ENCODE data around the gene CREB3L2. TPM values are rescaled to one million over a fixed set of nuclear protein-coding genes. Genes with fewer than 3 reads are reported as not detected.

Gene CREB3L2
- total RNA-seq, 1 experiment from 2014 or later = 60.6 TPM

DNA sequence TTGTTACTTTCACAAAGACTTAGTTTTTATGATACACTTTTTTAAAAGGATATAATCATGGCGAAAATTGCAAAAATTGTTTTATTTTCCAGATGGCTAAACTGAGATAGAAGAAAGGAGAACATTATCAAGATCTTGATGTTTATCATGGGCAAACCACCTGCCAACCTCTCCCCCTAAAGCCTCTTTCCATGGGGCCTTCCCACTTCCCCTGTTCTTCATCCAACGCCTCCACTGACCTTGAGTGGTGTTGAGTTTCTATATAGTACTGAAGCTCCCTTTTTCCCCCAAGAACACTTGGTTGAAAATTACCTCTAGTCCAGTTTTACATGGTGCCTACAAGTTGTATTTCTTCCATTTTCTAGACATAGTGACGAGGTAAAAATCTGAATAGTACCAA is 5.0 kb downstream of the CREB3L2 start:
- peaks cover 52% of the 10 kb centered on the region for H3K4me1 Mint-ChIP-seq
- CTCF ChIA-PET = no interaction called here
- POLR2A ChIA-PET = no interaction called here
- no peaks in the 10 kb centered on the region for H3K27me3 Mint-ChIP-seq (ENCODE audit: low read depth)
- no peak for ATAC-seq
- H3K36me3 Mint-ChIP-seq = peaks cover 25% of the 10 kb centered on the region
- TF ChIP-seq FOXK1 (CRISPR knock-in tag; IDR thresholded peaks at IDR 0.05) (no peak), ZBTB21 (CRISPR knock-in tag; IDR thresholded peaks at IDR 0.05; ENCODE audit: borderline replicate concordance) (no peak), ZBTB43 (CRISPR knock-in tag; IDR thresholded peaks at IDR 0.05) (no peak), ATF3 (CRISPR knock-in tag; conservative IDR thresholded peaks at IDR 0.05) (no peak), KAT7 (CRISPR knock-in tag; IDR thresholded peaks at IDR 0.05; ENCODE audit: borderline replicate concordance) (no peak), SMAD3 (CRISPR knock-in tag; IDR thresholded peaks at IDR 0.05; ENCODE audit: borderline replicate concordance) (no peak), CDX4 (CRISPR knock-in tag; IDR thresholded peaks at IDR 0.05; ENCODE audit: borderline replicate concordance) (no peak), ZNF138 (CRISPR knock-in tag; conservative IDR thresholded peaks at IDR 0.05) (no peak), IRF1 (CRISPR knock-in tag; IDR thresholded peaks at IDR 0.05) (no peak), ZNF532 (CRISPR knock-in tag; IDR thresholded peaks at IDR 0.05; ENCODE audit: borderline replicate concordance) (no peak), FOXP4 (CRISPR knock-in tag; IDR thresholded peaks at IDR 0.05) (no peak), MYBL2 (CRISPR knock-in tag; IDR thresholded peaks at IDR 0.05) (no peak), AR (CRISPR knock-in tag; IDR thresholded peaks at IDR 0.05) (no peak), IRF2 (CRISPR knock-in tag; IDR thresholded peaks at IDR 0.05; ENCODE audit: borderline replicate concordance, low read depth) (no peak)
- TF ChIP-seq, protein P1, sequence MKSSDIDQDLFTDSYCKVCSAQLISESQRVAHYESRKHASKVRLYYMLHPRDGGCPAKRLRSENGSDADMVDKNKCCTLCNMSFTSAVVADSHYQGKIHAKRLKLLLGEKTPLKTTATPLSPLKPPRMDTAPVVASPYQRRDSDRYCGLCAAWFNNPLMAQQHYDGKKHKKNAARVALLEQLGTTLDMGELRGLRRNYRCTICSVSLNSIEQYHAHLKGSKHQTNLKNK (CRISPR knock-in tag; IDR thresholded peaks at IDR 0.05) = no peak
- peaks cover 6% of the 10 kb centered on the region for H3K9me3 Mint-ChIP-seq
- H3K27ac Mint-ChIP-seq = peak overlapping the region; percentile 28; the same call in 1 of the 2 replicates
- DNase-seq (ENCODE audit: low spot score) = no peak
- H3K4me3 Mint-ChIP-seq = no peak overlapping the region
